Activated CD8-positive, alpha-beta memory T cell treated with anti-CD3 and anti-CD28 coated beads, Interleukin-2, amount 50 U/mL, for 24 hours (primary cell): ENCODE data around the gene AKAP12.

Source experiments
- DNase-seq: peaks from one replicate; pipeline ENCODE4 v3.0.0-alpha.2; 2020; ENCODE audit errors: extremely low read depth

Gene AKAP12

GRCh38 chr6:151239603-151240035, at the start of gene AKAP12:
AKAP12 (plus strand) TSS chr6:151239967; CDS start chr6:151240563, 596 bp downstream.
- no peak for DNase-seq

- DNase-seq = no peak
Observed at GRCh38 chr6:151191527-151191926, 48.2 kb upstream of the AKAP12 start.

- DNase-seq = no peak
Observed at GRCh38 chr6:151196555-151196954, 43.2 kb upstream of the AKAP12 start.

GRCh38 chr6:151197556-151197955, 42.2 kb upstream of the AKAP12 start:
- DNase-seq = no peak

- DNase-seq = no peak
Observed at GRCh38 chr6:151199991-151200390, 39.8 kb upstream of the AKAP12 start.

GRCh38 chr6:151205721-151206600, 33.8 kb upstream of the AKAP12 start:
- no peak for DNase-seq

- no peak for DNase-seq
Observed at GRCh38 chr6:151207674-151208073, 32.1 kb upstream of the AKAP12 start.

GRCh38 chr6:151209071-151209831, 30.5 kb upstream of the AKAP12 start:
- DNase-seq = no peak

GRCh38 chr6:151211075-151211474, 28.7 kb upstream of the AKAP12 start:
- no peak for DNase-seq

- DNase-seq = no peak
Observed at GRCh38 chr6:151213352-151213751, 26.4 kb upstream of the AKAP12 start.

GRCh38 chr6:151215999-151216398, 23.8 kb upstream of the AKAP12 start:
- no peak for DNase-seq

- no peak for DNase-seq
Observed at GRCh38 chr6:151216804-151217203, 23.0 kb upstream of the AKAP12 start.

- no peak for DNase-seq
Observed at GRCh38 chr6:151219192-151219591, 20.6 kb upstream of the AKAP12 start.

- no peak for DNase-seq
Observed at GRCh38 chr6:151224076-151224475, 15.7 kb upstream of the AKAP12 start.

GRCh38 chr6:151225919-151226318, 13.8 kb upstream of the AKAP12 start:
- no peak for DNase-seq

GRCh38 chr6:151228788-151229400, 10.9 kb upstream of the AKAP12 start:
- DNase-seq = no peak

- DNase-seq = peak; percentile 14
Observed at GRCh38 chr6:151229401-151230276, 10.1 kb upstream of the AKAP12 start.

GRCh38 chr6:151230277-151230577, 9.5 kb upstream of the AKAP12 start:
- no peak for DNase-seq

GRCh38 chr6:151232899-151233298, 6.9 kb upstream of the AKAP12 start:
- DNase-seq = no peak

GRCh38 chr6:151233731-151234130, 6.0 kb upstream of the AKAP12 start:
- no peak for DNase-seq

GRCh38 chr6:151236668-151237401, 2.9 kb upstream of the AKAP12 start:
- no peak for DNase-seq
